Endodermal cell (in vitro differentiated cells): ENCODE measurements around the gene PSMB10. TPM values are rescaled to one million over a fixed set of nuclear protein-coding genes. Genes with fewer than 3 reads are reported as not detected.

Experiments
- DNase-seq: peaks from one replicate; pipeline ENCODE4 v3.0.0-alpha.2; 2017
- H3K27ac ChIP-seq: 2 replicates; pipeline ENCODE4 v1.5.1; 2013; ENCODE audit warnings: mild to moderate bottlenecking, low read depth, low read length, moderate library complexity
- H3K27me3 ChIP-seq: 2 replicates; pipeline ENCODE4 v1.6.1; 2013; ENCODE audit warnings: mild to moderate bottlenecking, low read length, moderate library complexity; ENCODE audit not compliant: insufficient read depth, control insufficient read depth, poor library complexity, severe bottlenecking
- H3K36me3 ChIP-seq: 2 replicates; pipeline ENCODE4 v1.7.0; 2013; ENCODE audit warnings: mild to moderate bottlenecking, low read length, moderate library complexity; ENCODE audit not compliant: control insufficient read depth, insufficient read depth
- H3K4me1 ChIP-seq: one replicate; pipeline ENCODE4 v1.7.0; 2013; ENCODE audit warnings: low read length; ENCODE audit not compliant: control insufficient read depth, insufficient read depth
- H3K4me3 ChIP-seq: 2 replicates; pipeline ENCODE4 v1.5.1; 2013; ENCODE audit warnings: mild to moderate bottlenecking, low read length, moderate library complexity
- H3K9ac ChIP-seq: 2 replicates; pipeline ENCODE4 v1.6.1; 2013; ENCODE audit warnings: mild to moderate bottlenecking, low read length, moderate library complexity; ENCODE audit not compliant: poor library complexity, severe bottlenecking; ENCODE audit errors: extremely low read depth
- H3K9me3 ChIP-seq: 2 replicates; pipeline ENCODE4 v1.6.1; 2013; ENCODE audit warnings: mild to moderate bottlenecking, low read length, moderate library complexity; ENCODE audit not compliant: control insufficient read depth
- H3K27ac Mint-ChIP-seq: 2 replicates; pipeline ENCODE4 v1.8.0; 2020; ENCODE audit warnings: mixed read lengths
- H3K27me3 Mint-ChIP-seq: 2 replicates; pipeline ENCODE4 v1.8.0; 2021; ENCODE audit warnings: mild to moderate bottlenecking, mixed read lengths; ENCODE audit not compliant: insufficient read depth
- H3K36me3 Mint-ChIP-seq: 2 replicates; pipeline ENCODE4 v1.8.0; 2020; ENCODE audit warnings: low read depth, mixed read lengths
- H3K4me1 Mint-ChIP-seq: 2 replicates; pipeline ENCODE4 v1.8.0; 2020; ENCODE audit warnings: mixed read lengths
- H3K4me3 Mint-ChIP-seq: 2 replicates; pipeline ENCODE4 v1.8.0; 2020; ENCODE audit warnings: mild to moderate bottlenecking, moderate library complexity, mixed read lengths
- H3K9me3 Mint-ChIP-seq: 2 replicates; pipeline ENCODE4 v1.8.0; 2020; ENCODE audit warnings: mild to moderate bottlenecking, mixed read lengths
- CTCF ChIP-seq: fragments of 200-600 bp; sonication (generic); conservative IDR thresholded peaks from 2 replicates; pipeline ENCODE4 v1.5.0; 2021; ENCODE audit warnings: antibody characterized with exemption, mild to moderate bottlenecking
- WGBS, 2 experiments: methylation state at CpG; one replicate each; pipeline versions ENCODE4 v1.1.5 to v1.1.7; 2013; ENCODE audit warnings: missing lambda C conversion rate in 2 of 2, mixed read lengths in 1 of 2; ENCODE audit not compliant: insufficient coverage in 1 of 2, insufficient read length in 1 of 2; 5-methylcytosine and 5-hydroxymethylcytosine counted together
- total RNA-seq, 2 donors: library from RNA; stranded (reverse); fragmentation: NEBNext Ultra II Directional in 1 of 2; extraction: Animal tissue kit (Norgen Biotek cat#: 25700) in 1 of 2; gene quantifications; 2 replicates in 1 of 2; 3 replicates in 1 of 2; pipeline ENCODE4 v1.2.1, GENCODE V29; 2021

The PSMB10 gene
- total RNA-seq, 2 donors from 2014 or later, result 15.5 to 16.5 TPM

GRCh38 chr16:67928147-67928546, 8.5 kb downstream of the PSMB10 start:
- Histone ChIP-seq H3K36me3 (peaks cover 15% of the 10 kb centered on the region), H3K4me3 (no peak overlapping the region), H3K27me3 (no peaks in the 10 kb centered on the region), H3K9me3 (no peaks in the 10 kb centered on the region), H3K27ac (no peak overlapping the region), H3K9ac (no peak overlapping the region), H3K4me1 (no peaks in the 10 kb centered on the region)
- H3K9me3 Mint-ChIP-seq, result no peaks in the 10 kb centered on the region
- H3K27me3 Mint-ChIP-seq, result no peaks in the 10 kb centered on the region
- 87 to 88% methylated on average over 3 to 7 of the region's 7 CpGs for WGBS, 2 experiments
- no peak for DNase-seq
- no peak for TF ChIP-seq CTCF
- H3K4me1 Mint-ChIP-seq, result peaks cover 12% of the 10 kb centered on the region
- peaks cover 21% of the 10 kb centered on the region for H3K36me3 Mint-ChIP-seq
- peak overlapping the region; percentile 42 for H3K27ac Mint-ChIP-seq
- no peak overlapping the region for H3K4me3 Mint-ChIP-seq

GRCh38 chr16:67927131-67927941, 9.3 kb downstream of the PSMB10 start:
- H3K9me3 ChIP-seq, result no peaks in the 10 kb centered on the region
- H3K4me1 Mint-ChIP-seq, result peaks cover 15% of the 10 kb centered on the region
- no peaks in the 10 kb centered on the region for H3K27me3 ChIP-seq
- peaks cover 15% of the 10 kb centered on the region for H3K36me3 ChIP-seq
- H3K4me3 Mint-ChIP-seq, result no peak overlapping the region
- no peak for TF ChIP-seq CTCF
- 95 to 97% methylated on average over 19 to 22 of the region's 22 CpGs for WGBS, 2 experiments
- no peak for DNase-seq
- H3K4me3 ChIP-seq, result no peak overlapping the region
- H3K4me1 ChIP-seq, result no peaks in the 10 kb centered on the region
- no peak overlapping the region for H3K27ac Mint-ChIP-seq
- H3K27me3 Mint-ChIP-seq, result no peaks in the 10 kb centered on the region
- no peaks in the 10 kb centered on the region for H3K9me3 Mint-ChIP-seq
- peaks cover 18% of the 10 kb centered on the region for H3K36me3 Mint-ChIP-seq
- H3K9ac ChIP-seq, result no peak overlapping the region
- no peak overlapping the region for H3K27ac ChIP-seq

- Histone ChIP-seq H3K27ac (peak overlapping the region; percentile 6), H3K9me3 (no peaks in the 10 kb centered on the region), H3K36me3 (peaks cover 15% of the 10 kb centered on the region), H3K27me3 (no peaks in the 10 kb centered on the region), H3K4me1 (no peaks in the 10 kb centered on the region), H3K4me3 (no peak overlapping the region), H3K9ac (no peak overlapping the region)
- DNase-seq, result peak; percentile 75
- Mint-ChIP-seq H3K4me3 (no peak overlapping the region), H3K27me3 (no peaks in the 10 kb centered on the region), H3K27ac (peak overlapping the region; percentile 75), H3K9me3 (no peaks in the 10 kb centered on the region), H3K36me3 (peaks cover 9% of the 10 kb centered on the region), H3K4me1 (peaks cover 14% of the 10 kb centered on the region)
- peak; percentile 54 for TF ChIP-seq CTCF
- 86 to 91% methylated on average over 10 to 13 of the region's 13 CpGs for WGBS, 2 experiments
Observed at GRCh38 chr16:67926181-67926750, 10.4 kb downstream of the PSMB10 start.
